ENCODE measurements around the gene FUT2.

Gene FUT2

DNA sequence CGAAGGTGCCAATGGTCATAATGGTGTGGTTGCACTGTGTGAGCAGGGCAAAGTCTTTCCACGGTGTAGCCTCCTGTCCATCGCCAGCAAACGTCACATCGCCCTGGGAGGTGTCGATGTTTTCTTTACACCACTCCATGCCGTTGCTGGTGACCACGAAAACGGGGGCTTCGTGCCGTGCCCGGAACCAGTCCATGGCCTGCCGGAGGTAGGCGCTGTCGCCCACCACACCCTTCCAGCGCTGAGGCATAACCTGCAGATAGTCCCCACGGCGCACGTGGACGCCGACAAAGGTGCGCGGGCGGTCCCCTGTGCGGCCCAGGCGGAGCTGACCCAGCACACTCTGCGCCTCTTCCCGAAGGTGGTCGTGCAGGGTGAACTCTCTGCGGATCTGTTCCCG is 54.6 kb downstream of the FUT2 start:
- Histone ChIP-seq H3K27ac (ENCODE audit: low read depth, low read length) (no peak overlapping the region), H3K4me3 (ENCODE audit: low read depth in 1 of 2, low read length in 2 of 2) (no peak overlapping the region), H3K9me3 (ENCODE audit: low read length) (no peaks in the 10 kb centered on the region), H3K9ac (ENCODE audit: low read length) (no peak overlapping the region), H3K4me1 (ENCODE audit: insufficient read depth, low read length) (no peaks in the 10 kb centered on the region), H3K27me3 (ENCODE audit: control insufficient read depth in 1 of 2, insufficient read depth in 2 of 2, low read length in 2 of 2) (peaks cover 11 to 60% of the 10 kb centered on the region in 2 donors), H3K36me3 (ENCODE audit: insufficient read depth, low read length) (no peaks in the 10 kb centered on the region)

GRCh38 chr19:48750771-48751504 is 55.2 kb downstream of the FUT2 start:
- H3K4me1 ChIP-seq (ENCODE audit: insufficient read depth, low read length) = no peaks in the 10 kb centered on the region

DNA sequence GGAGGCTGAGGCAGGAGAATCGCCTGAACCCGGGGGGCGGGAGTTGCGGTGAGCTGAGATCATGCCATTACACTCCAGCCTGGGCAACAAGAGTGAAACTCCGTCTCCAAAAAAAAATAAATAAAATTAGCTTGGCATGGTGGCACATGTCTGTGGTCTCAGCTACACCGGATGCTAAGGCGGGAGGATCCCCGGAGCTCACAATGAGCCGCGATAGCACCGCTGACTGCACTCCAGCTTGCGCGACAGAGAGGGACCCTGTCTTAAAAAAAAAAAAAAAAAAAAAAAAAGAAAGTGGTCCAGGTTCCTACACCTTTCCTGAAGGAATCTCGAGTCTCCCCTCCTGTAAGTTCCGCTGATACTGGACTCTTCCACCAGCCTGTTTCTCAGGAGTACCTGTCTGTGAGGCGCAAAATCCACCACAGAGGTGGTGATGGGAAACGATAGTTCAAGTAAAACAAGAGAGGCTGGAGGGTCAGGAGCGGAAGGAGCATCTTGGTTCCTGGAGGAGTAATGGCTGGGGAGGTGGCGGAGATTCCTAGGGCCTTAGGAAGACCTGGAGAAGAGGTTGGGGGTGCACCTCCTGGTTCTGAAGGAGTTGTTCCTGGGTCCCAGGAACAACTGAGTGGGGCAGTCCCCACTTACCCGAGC is 56.2 kb downstream of the FUT2 start:
- peaks cover 0 to 52% of the 10 kb centered on the region in 2 donors for H3K27me3 ChIP-seq (ENCODE audit: control insufficient read depth in 1 of 2, insufficient read depth in 2 of 2, low read length in 2 of 2)

More at GRCh38 chr19:48750771-48751504, 55.2 kb downstream of the FUT2 start:
- no peak overlapping the region for H3K9ac ChIP-seq (ENCODE audit: low read length)
- H3K27ac ChIP-seq (ENCODE audit: low read depth, low read length) = no peak overlapping the region
- no peak overlapping the region for H3K4me3 ChIP-seq (ENCODE audit: low read depth in 1 of 2, low read length in 2 of 2)
- H3K9me3 ChIP-seq (ENCODE audit: low read length) = no peaks in the 10 kb centered on the region
- H3K36me3 ChIP-seq (ENCODE audit: insufficient read depth, low read length) = no peaks in the 10 kb centered on the region
- peaks cover 6 to 55% of the 10 kb centered on the region in 2 donors for H3K27me3 ChIP-seq (ENCODE audit: control insufficient read depth in 1 of 2, insufficient read depth in 2 of 2, low read length in 2 of 2)

DNA sequence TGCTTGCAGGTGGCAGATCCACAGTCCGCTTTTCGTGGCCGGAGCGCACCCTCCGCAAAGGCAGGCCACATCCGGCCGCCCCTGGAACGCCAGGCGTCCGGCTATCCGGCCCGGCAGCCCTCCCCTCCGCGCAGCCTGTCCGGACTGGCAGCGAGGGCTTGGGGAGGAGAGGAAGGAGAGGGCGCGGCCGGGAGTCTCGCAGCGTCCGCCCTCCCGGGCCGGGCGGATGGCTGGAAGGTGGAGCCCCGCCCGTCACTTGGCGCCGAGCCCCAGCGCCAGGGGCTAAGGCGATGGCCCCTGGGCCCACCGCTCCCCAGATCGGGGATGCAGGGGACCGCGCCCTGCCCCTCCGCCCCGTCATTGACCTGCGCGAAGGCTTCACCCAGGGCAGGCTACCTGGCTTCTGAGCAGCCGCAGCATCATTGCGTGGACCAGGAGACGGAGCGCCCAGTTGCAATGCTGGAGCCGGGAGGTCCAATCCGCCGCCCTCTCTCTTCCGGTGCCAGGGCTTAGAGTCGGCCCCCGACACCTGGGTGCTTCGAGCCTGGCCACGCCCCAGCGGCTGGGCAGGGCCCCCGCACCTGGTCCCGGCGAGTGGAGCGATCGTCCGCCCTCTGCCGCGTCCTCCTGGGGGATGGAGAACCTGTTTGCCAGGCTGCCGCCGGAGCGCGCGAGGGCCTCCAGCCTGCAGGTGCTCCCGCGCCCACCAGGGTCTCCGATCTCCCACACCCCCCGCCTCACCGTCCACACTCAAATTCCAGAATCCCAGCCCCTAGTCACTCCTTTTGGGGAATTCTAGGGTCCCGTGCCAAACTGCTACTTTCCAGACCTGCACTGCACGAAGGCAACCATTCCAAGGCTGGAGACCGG is 57.0 kb downstream of the FUT2 start, which contains the start of gene FUT1:
Gene FUT1 (minus strand): TSS at position 146 of the 870 bp plus-strand sequence. CDS start 1,360 bp downstream, outside the sequence.
- Histone ChIP-seq H3K36me3 (ENCODE audit: insufficient read depth, low read length) (no peaks in the 10 kb centered on the region), H3K4me1 (ENCODE audit: insufficient read depth, low read length) (no peaks in the 10 kb centered on the region), H3K27me3 (ENCODE audit: control insufficient read depth in 1 of 2, insufficient read depth in 2 of 2, low read length in 2 of 2) (peaks cover 0 to 49% of the 10 kb centered on the region in 2 donors), H3K27ac (ENCODE audit: low read depth, low read length) (no peak within 1 kb of the TSS), H3K9me3 (ENCODE audit: low read length) (no peaks in the 10 kb centered on the region), H3K4me3 (ENCODE audit: low read depth in 1 of 2, low read length in 2 of 2) (peak within 1 kb of the TSS in 1 of 2 donors; percentile 12), H3K9ac (ENCODE audit: low read length) (no peak within 1 kb of the TSS)

More for the DNA sequence above, 56.2 kb downstream of the FUT2 start:
- H3K4me1 ChIP-seq (ENCODE audit: insufficient read depth, low read length) = no peaks in the 10 kb centered on the region
- H3K9ac ChIP-seq (ENCODE audit: low read length) = no peak overlapping the region
- no peaks in the 10 kb centered on the region for H3K36me3 ChIP-seq (ENCODE audit: insufficient read depth, low read length)
- H3K9me3 ChIP-seq (ENCODE audit: low read length) = no peaks in the 10 kb centered on the region
- H3K27ac ChIP-seq (ENCODE audit: low read depth, low read length) = no peak overlapping the region
- peak overlapping the region in 1 of 2 donors; percentile 12 for H3K4me3 ChIP-seq (ENCODE audit: low read depth in 1 of 2, low read length in 2 of 2)

DNA sequence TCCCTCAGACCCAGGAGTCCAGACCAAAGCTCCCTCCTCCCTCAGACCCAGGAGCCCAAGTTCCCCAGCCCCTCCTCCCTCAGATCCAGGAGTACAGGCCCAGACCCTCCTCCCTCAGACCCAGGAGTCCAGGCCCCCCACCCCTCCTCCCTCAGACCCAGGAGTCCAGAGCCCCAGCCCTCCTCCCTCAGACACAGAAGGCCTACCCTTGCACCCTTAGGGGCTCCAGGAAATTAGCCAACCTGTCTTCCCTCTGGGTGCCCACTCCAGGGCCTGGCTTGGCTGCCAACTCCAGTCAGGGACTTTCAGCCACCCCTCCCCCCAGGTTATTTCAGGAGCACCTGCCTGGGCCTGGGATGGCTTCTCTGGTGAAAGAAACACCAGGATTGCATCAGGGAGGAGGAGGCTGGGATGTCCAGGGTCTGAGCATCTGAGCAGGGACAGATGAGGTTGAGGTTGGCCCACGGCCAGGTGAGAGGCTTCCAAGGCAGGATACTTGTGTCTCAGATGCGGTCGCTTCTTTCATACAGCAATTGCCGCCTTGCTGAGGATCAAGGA is 59.4 kb downstream of the FUT2 start, which contains the start of gene FGF21:
Gene FGF21 (plus strand): TSS at position 441 of the 558 bp plus-strand sequence. CDS start 713 bp downstream, outside the sequence.
- no peaks in the 10 kb centered on the region for H3K36me3 ChIP-seq (ENCODE audit: insufficient read depth, low read length)
- H3K4me3 ChIP-seq (ENCODE audit: low read depth in 1 of 2, low read length in 2 of 2) = no peak within 1 kb of the TSS
- H3K9me3 ChIP-seq (ENCODE audit: low read length) = no peaks in the 10 kb centered on the region
- no peak within 1 kb of the TSS for H3K9ac ChIP-seq (ENCODE audit: low read length)
- no peaks in the 10 kb centered on the region for H3K4me1 ChIP-seq (ENCODE audit: insufficient read depth, low read length)
- peaks cover 0 to 44% of the 10 kb centered on the region in 2 donors for H3K27me3 ChIP-seq (ENCODE audit: control insufficient read depth in 1 of 2, insufficient read depth in 2 of 2, low read length in 2 of 2)
- no peak within 1 kb of the TSS for H3K27ac ChIP-seq (ENCODE audit: low read depth, low read length)

Measured in muscle layer of colon (tissue), 2 donors.